ENCODE data around the gene TAOK1. TPM values are rescaled to one million over a fixed set of nuclear protein-coding genes. Genes with fewer than 3 reads are reported as not detected.

TAOK1 gene
- total RNA-seq, 1 experiment from 2014 or later: 56.3 TPM

GRCh38 chr17:29593591-29594518 lies 203.7 kb downstream of the TAOK1 start (continued):
- no peak for TF ChIP-seq CEBPB (IDR thresholded peaks at IDR 0.05; ENCODE audit: low read depth)
- no peak for TF ChIP-seq FOSL1 (IDR thresholded peaks at IDR 0.05; ENCODE audit: low read depth)
- TF ChIP-seq SIN3A (IDR thresholded peaks at IDR 0.05; ENCODE audit: low read depth): peak; percentile 94; the same call in 1 of the 2 replicates
- TF ChIP-seq MAX (IDR thresholded peaks at IDR 0.05): peak; percentile 37; the same call in 1 of the 2 replicates
- TF ChIP-seq ATF3 (IDR thresholded peaks at IDR 0.05): no peak
- TF ChIP-seq ZFX (IDR thresholded peaks at IDR 0.05): peak; percentile 23; the same call in 1 of the 2 replicates
- TF ChIP-seq EZH2phosphoT487 (IDR thresholded peaks at IDR 0.05; ENCODE audit: borderline replicate concordance): no peak
- TF ChIP-seq SP1 (IDR thresholded peaks at IDR 0.05; ENCODE audit: low read depth): no peak
- TF ChIP-seq CTCF (IDR thresholded peaks at IDR 0.05 in 2 of 3, conservative IDR thresholded peaks at IDR 0.05 in 1 of 3; ENCODE audit: borderline replicate concordance in 1 of 3, insufficient read depth in 1 of 3, low read depth in 2 of 3, low read length in 2 of 3): peak in 2 of 3 experiments; percentile 31 to 35; a peak in 2 of 6 replicates
- no peak for TF ChIP-seq SRF (IDR thresholded peaks at IDR 0.05; ENCODE audit: low read depth)
- no peak for TF ChIP-seq TCF7L2 (IDR thresholded peaks at IDR 0.05; ENCODE audit: borderline replicate concordance, extremely low read depth, insufficient read depth, insufficient read length)

All from HCT116 (cell line).